Endothelial cell of umbilical vein (primary cell): ENCODE measurements around the gene PKD1.

ENCODE experiments used
- CTCF ChIP-seq, 2 donors: IDR thresholded peaks; 1 replicate in 1 of 2; 2 replicates in 1 of 2; pipeline ENCODE4 v1.5.1; 2011; ENCODE audit warnings: low read length in 2 of 2, mild to moderate bottlenecking in 2 of 2, moderate library complexity in 2 of 2, control low read depth in 1 of 2, inconsistent platforms in 1 of 2, low read depth in 1 of 2; ENCODE audit not compliant: insufficient read depth in 1 of 2; ENCODE audit errors: extremely low read depth in 1 of 2
- EZH2 ChIP-seq: IDR thresholded peaks from 2 replicates; pipeline ENCODE4 v1.6.1; 2012; ENCODE audit warnings: borderline replicate concordance, low read depth, mild to moderate bottlenecking, moderate library complexity, low read length, inconsistent platforms; ENCODE audit not compliant: severe bottlenecking
- POLR2A ChIP-seq: IDR thresholded peaks from 2 replicates; pipeline ENCODE4 v1.6.1; 2012; ENCODE audit warnings: low read depth, mild to moderate bottlenecking, control low read depth, low read length
- POLR2AphosphoS5 ChIP-seq: IDR thresholded peaks from 2 replicates; pipeline ENCODE4 v1.6.1; 2012; ENCODE audit warnings: low read depth, mild to moderate bottlenecking, control low read depth, low read length, moderate library complexity; ENCODE audit not compliant: insufficient read depth

GRCh38 chr16:2057438-2057837 is 78.3 kb downstream of the PKD1 start:
- no peak for TF ChIP-seq EZH2
- no peak for TF ChIP-seq POLR2AphosphoS5
- TF ChIP-seq CTCF (IDR thresholded peaks at IDR 0.05; ENCODE audit: extremely low read depth in 1 of 2, insufficient read depth in 1 of 2, low read depth in 1 of 2, low read length in 2 of 2), result no peak
- no peak for TF ChIP-seq POLR2A
